ENCODE data around the gene PTOV1.

- TF ChIP-seq CTCF (IDR thresholded peaks at IDR 0.05; ENCODE audit: low read depth, low read length) (no peak), EZH2phosphoT487 (IDR thresholded peaks at IDR 0.05; ENCODE audit: low read depth) (no peak)
Measured at GRCh38 chr19:49861541-49862378, 10.8 kb downstream of the PTOV1 start.

Data from OCI-LY3 (cell line).